PC-9 (cell line): ENCODE measurements around the gene HPS6. TPM values are rescaled to one million over a fixed set of nuclear protein-coding genes. Genes with fewer than 3 reads are reported as not detected.
A peak's percentile ranks its signal among the peaks of the same experiment; 100 is the strongest.

Experiments used
- BruUV-seq: library from RNA; stranded (reverse); fragments of 400-500 nt; replicated peaks from 2 replicates; lab custom pipeline; 2021; lab: Mats Ljungman, UMichigan
- CTCF ChIA-PET: fragments of 300-600 bp; sonication (Branson Sonifier 250); formaldehyde crosslinking; loops from one replicate; lab custom pipeline; 2022; ENCODE audit warnings: antibody characterized with exemption; lab: Charles Lee
- POLR2A ChIA-PET: fragments of 300-600 bp; sonication (Branson Sonifier 250); formaldehyde crosslinking; loops from one replicate; lab custom pipeline; 2022; ENCODE audit warnings: antibody characterized with exemption; ENCODE audit not compliant: unreplicated experiment; lab: Charles Lee
- DNase-seq, 2 experiments: peaks; one replicate each; pipeline versions ENCODE4 v3.0.0 to v3.0.0-alpha.2; 2015 to 2022; ENCODE audit warnings: mixed read lengths in 1 of 2
- H2AFZ ChIP-seq: fragments of 200-600 bp; sonication (generic); 2 replicates; pipeline ENCODE4 v1.8.1; 2017; ENCODE audit warnings: antibody characterized with exemption
- H3F3A ChIP-seq: fragments of 200-600 bp; sonication (generic); 2 replicates; pipeline ENCODE4 v1.8.1; 2017; ENCODE audit warnings: antibody characterized with exemption, mild to moderate bottlenecking, low read depth; ENCODE audit not compliant: insufficient read depth
- H3K27ac ChIP-seq: fragments of 200-600 bp; sonication (generic); 2 replicates; pipeline ENCODE4 v1.6.1; 2016; ENCODE audit warnings: mixed run types
- H3K27me3 ChIP-seq: fragments of 200-600 bp; sonication (generic); 2 replicates; pipeline ENCODE4 v1.6.1; 2016; ENCODE audit warnings: low read depth, mixed run types; ENCODE audit not compliant: insufficient read depth
- H3K36me3 ChIP-seq: fragments of 200-600 bp; sonication (generic); 2 replicates; pipeline ENCODE4 v1.6.1; 2016; ENCODE audit warnings: low read depth, mixed run types
- H3K4me1 ChIP-seq: fragments of 200-600 bp; sonication (generic); replicated peaks from 2 replicates; pipeline ENCODE4 v1.6.1; 2016; ENCODE audit warnings: mixed run types; ENCODE audit not compliant: insufficient read depth
- H3K4me2 ChIP-seq: fragments of 200-600 bp; sonication (generic); 2 replicates; pipeline ENCODE4 v1.6.1; 2017; ENCODE audit warnings: mixed run types
- H3K4me3 ChIP-seq: fragments of 200-600 bp; sonication (generic); 2 replicates; pipeline ENCODE4 v1.6.1; 2016; ENCODE audit warnings: mixed run types
- H3K79me2 ChIP-seq: fragments of 200-600 bp; sonication (generic); 2 replicates; pipeline ENCODE4 v1.6.1; 2017; ENCODE audit warnings: low read depth, mixed run types
- H3K9me2 ChIP-seq: fragments of 200-600 bp; sonication (generic); 2 replicates; pipeline ENCODE4 v1.8.1; 2017; ENCODE audit warnings: mild to moderate bottlenecking; ENCODE audit not compliant: insufficient read depth
- H3K9me3 ChIP-seq: fragments of 200-600 bp; sonication (generic); 2 replicates; pipeline ENCODE4 v1.8.1; 2016; ENCODE audit warnings: low read depth; ENCODE audit not compliant: insufficient read depth
- H4K20me1 ChIP-seq: fragments of 200-600 bp; sonication (generic); 2 replicates; pipeline ENCODE4 v1.8.1; 2017; ENCODE audit not compliant: insufficient read depth
- CTCF ChIP-seq: fragments of 200-600 bp; sonication (generic); conservative IDR thresholded peaks from 2 replicates; pipeline ENCODE4 v1.6.1; 2017; ENCODE audit warnings: mixed run types, antibody characterized with exemption, mild to moderate bottlenecking, moderate library complexity
- EZH2 ChIP-seq: fragments of 200-600 bp; sonication (generic); IDR thresholded peaks from 2 replicates; pipeline ENCODE4 v1.8.0; 2017; ENCODE audit warnings: antibody characterized with exemption, low read depth
- intact Hi-C: fragments of 100-400 bp; cut with micrococcal nuclease; formaldehyde crosslinking; loops from one replicate; pipeline ENCODE4 v1.10.0; 2022; ENCODE audit not compliant: unreplicated experiment
- total RNA-seq: library from RNA; stranded (reverse); gene quantifications from 2 replicates; pipeline ENCODE4 v1.2.3, GENCODE V29; 2021

Gene HPS6
- total RNA-seq, 1 experiment from 2014 or later: 12.5 TPM

GRCh38 chr10:102072673-102073527 lies 7.8 kb downstream of the HPS6 start:
- H3K4me1 ChIP-seq: no peaks in the 10 kb centered on the region
- H3K79me2 ChIP-seq: peaks cover 1% of the 10 kb centered on the region
- no peak overlapping the region for H2AFZ ChIP-seq
- peaks cover 6% of the 10 kb centered on the region; the same call in 1 of the 2 replicates for H3F3A ChIP-seq
- peak in 1 of 2 experiments; percentile 72 for DNase-seq
- no peaks in the 10 kb centered on the region for H3K36me3 ChIP-seq
- no peak overlapping the region for H3K4me2 ChIP-seq
- BruUV-seq: no TSS peak
- no peak overlapping the region for H3K27ac ChIP-seq
- no peaks in the 10 kb centered on the region for H3K9me2 ChIP-seq
- ChIA-PET CTCF (interaction anchor here (0.6 to 2.0 kb wide), 5 partner anchors 28 to 233 kb away, joined by 3 to 12 read pairs (median 6); no protein-coding TSS in a partner anchor), POLR2A (no interaction called here)
- no peaks in the 10 kb centered on the region for H4K20me1 ChIP-seq
- H3K4me3 ChIP-seq: no peak overlapping the region
- no peaks in the 10 kb centered on the region for H3K27me3 ChIP-seq
- intact Hi-C loops: loop anchor here (1.0 to 2.0 kb wide), 3 partner anchors 233 to 860 kb away; no protein-coding TSS in a partner anchor
- no peaks in the 10 kb centered on the region for H3K9me3 ChIP-seq
- peak; percentile 87 for TF ChIP-seq CTCF
- TF ChIP-seq EZH2: no peak

- no peak overlapping the region for H3K27ac ChIP-seq
- BruUV-seq: no TSS peak
- H3F3A ChIP-seq: no peaks in the 10 kb centered on the region
- no peak overlapping the region for H3K4me2 ChIP-seq
- H3K79me2 ChIP-seq: no peaks in the 10 kb centered on the region
- H3K36me3 ChIP-seq: no peaks in the 10 kb centered on the region
- H4K20me1 ChIP-seq: no peaks in the 10 kb centered on the region
- TF ChIP-seq CTCF (no peak), EZH2 (no peak)
- CTCF ChIA-PET: no interaction called here
- no peaks in the 10 kb centered on the region for H3K9me2 ChIP-seq
- no peak for DNase-seq
- no peaks in the 10 kb centered on the region for H3K9me3 ChIP-seq
- 0 out of 2 replicates have a peak, but pooled peaks cover under 1% of the 10 kb centered on the region for H3K27me3 ChIP-seq
- H2AFZ ChIP-seq: no peak overlapping the region
- H3K4me3 ChIP-seq: no peak overlapping the region
- no peaks in the 10 kb centered on the region for H3K4me1 ChIP-seq
- POLR2A ChIA-PET: interaction anchor here (0.6 kb wide), 1 partner anchor 162 kb away, joined by 6 read pairs; the partner anchor contains the start of gene GBF1
- intact Hi-C loops: no loop called here
Measured at GRCh38 chr10:102083541-102083940, 18.4 kb downstream of the HPS6 start.

- no peaks in the 10 kb centered on the region for H3K36me3 ChIP-seq
- H3K4me3 ChIP-seq: no peak overlapping the region
- H3K4me1 ChIP-seq: no peaks in the 10 kb centered on the region
- TF ChIP-seq CTCF (no peak), EZH2 (no peak)
- no peak overlapping the region for H3K4me2 ChIP-seq
- no peaks in the 10 kb centered on the region for H3K9me3 ChIP-seq
- H3K27me3 ChIP-seq: no peaks in the 10 kb centered on the region
- BruUV-seq: no TSS peak
- no peaks in the 10 kb centered on the region for H4K20me1 ChIP-seq
- DNase-seq: no peak
- ChIA-PET CTCF (interaction anchor here (0.6 kb wide), 1 partner anchor 279 kb away, joined by 3 read pairs; no protein-coding TSS in a partner anchor), POLR2A (no interaction called here)
- no peak overlapping the region for H2AFZ ChIP-seq
- no peaks in the 10 kb centered on the region for H3F3A ChIP-seq
- no peaks in the 10 kb centered on the region for H3K79me2 ChIP-seq
- intact Hi-C loops: no loop called here
- H3K9me2 ChIP-seq: no peaks in the 10 kb centered on the region
- H3K27ac ChIP-seq: no peak overlapping the region
Measured at GRCh38 chr10:102085336-102085735, 20.2 kb downstream of the HPS6 start.
